ENCODE results near the gene TMEM190.

- TF ChIP-seq CREB1 (IDR thresholded peaks at IDR 0.05; ENCODE audit: low read depth) (peak; percentile 74), RAD21 (IDR thresholded peaks at IDR 0.05; ENCODE audit: low read depth) (no peak), FOXM1 (IDR thresholded peaks at IDR 0.05; ENCODE audit: borderline replicate concordance, low read depth) (peak; percentile 98), EP300 (IDR thresholded peaks at IDR 0.05; ENCODE audit: borderline replicate concordance) (peak; percentile 37; the same call in 1 of the 2 replicates), CEBPB (IDR thresholded peaks at IDR 0.05) (no peak), MAX (IDR thresholded peaks at IDR 0.05) (peak; percentile 95), YY1 (IDR thresholded peaks at IDR 0.05; ENCODE audit: low read depth) (peak; percentile 89), TAF1 (IDR thresholded peaks at IDR 0.05; ENCODE audit: low read depth) (0 out of 2 replicates have a peak, but pooled peaks have one; percentile 3), TEAD4 (IDR thresholded peaks at IDR 0.05) (no peak)
- TF ChIP-seq, protein P1, sequence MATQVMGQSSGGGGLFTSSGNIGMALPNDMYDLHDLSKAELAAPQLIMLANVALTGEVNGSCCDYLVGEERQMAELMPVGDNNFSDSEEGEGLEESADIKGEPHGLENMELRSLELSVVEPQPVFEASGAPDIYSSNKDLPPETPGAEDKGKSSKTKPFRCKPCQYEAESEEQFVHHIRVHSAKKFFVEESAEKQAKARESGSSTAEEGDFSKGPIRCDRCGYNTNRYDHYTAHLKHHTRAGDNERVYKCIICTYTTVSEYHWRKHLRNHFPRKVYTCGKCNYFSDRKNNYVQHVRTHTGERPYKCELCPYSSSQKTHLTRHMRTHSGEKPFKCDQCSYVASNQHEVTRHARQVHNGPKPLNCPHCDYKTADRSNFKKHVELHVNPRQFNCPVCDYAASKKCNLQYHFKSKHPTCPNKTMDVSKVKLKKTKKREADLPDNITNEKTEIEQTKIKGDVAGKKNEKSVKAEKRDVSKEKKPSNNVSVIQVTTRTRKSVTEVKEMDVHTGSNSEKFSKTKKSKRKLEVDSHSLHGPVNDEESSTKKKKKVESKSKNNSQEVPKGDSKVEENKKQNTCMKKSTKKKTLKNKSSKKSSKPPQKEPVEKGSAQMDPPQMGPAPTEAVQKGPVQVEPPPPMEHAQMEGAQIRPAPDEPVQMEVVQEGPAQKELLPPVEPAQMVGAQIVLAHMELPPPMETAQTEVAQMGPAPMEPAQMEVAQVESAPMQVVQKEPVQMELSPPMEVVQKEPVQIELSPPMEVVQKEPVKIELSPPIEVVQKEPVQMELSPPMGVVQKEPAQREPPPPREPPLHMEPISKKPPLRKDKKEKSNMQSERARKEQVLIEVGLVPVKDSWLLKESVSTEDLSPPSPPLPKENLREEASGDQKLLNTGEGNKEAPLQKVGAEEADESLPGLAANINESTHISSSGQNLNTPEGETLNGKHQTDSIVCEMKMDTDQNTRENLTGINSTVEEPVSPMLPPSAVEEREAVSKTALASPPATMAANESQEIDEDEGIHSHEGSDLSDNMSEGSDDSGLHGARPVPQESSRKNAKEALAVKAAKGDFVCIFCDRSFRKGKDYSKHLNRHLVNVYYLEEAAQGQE (IDR thresholded peaks at IDR 0.05; ENCODE audit: low read depth): no peak
Measured at GRCh38 chr19:55407800-55408532, 31.3 kb downstream of the TMEM190 start.

All from Ishikawa (cell line).